ENCODE data around the gene HTR3E.
"Not testable (repeated sequence)": the region's sequence is repeated elsewhere in the genome, so short reads cannot be mapped to it uniquely, and the experiment has no call there.

The HTR3E gene

DNA sequence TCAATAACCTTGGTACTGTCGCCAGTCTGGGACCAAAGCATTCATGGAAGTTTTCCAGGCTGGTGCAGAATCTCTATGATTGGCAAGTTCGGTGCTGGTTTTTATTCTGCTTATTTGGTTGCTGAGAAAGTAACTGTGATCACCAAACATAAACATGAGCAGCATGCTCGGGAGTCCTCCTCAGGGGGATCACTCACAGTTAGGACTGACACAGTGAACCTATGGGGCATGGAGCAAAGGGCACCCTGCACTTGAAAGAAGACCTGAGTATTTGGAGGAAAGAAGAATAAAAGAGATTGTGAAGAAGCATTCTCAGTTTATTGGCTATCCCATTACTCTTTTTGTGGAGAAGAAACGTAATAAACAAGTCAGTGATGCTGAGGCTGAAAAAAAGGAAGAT is 19.2 kb downstream of the HTR3E start:
- no peak for DNase-seq

DNA sequence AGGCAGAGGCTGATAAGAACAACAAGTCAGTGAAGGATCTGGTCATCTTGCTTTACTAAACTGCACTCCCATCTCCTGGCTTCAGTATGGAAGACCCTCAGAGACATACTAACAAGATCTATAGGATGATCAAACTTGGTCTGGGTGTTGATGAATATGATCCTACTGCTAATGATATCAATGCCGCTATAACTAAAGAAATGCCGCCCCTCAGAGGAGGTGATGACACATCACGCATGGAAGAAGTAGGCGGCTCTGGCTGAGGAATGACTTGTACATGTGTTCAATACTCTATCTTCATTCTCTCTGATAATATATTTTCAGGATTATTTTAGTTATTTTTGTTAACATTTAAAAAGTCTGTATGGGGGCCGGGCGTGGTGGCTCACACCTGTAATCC is 20.8 kb downstream of the HTR3E start:
- DNase-seq = no peak

- not testable (repeated sequence) for DNase-seq
These were observed 24.2 kb downstream of the HTR3E start for GRCh38 chr3:184121031-184121430.

DNA sequence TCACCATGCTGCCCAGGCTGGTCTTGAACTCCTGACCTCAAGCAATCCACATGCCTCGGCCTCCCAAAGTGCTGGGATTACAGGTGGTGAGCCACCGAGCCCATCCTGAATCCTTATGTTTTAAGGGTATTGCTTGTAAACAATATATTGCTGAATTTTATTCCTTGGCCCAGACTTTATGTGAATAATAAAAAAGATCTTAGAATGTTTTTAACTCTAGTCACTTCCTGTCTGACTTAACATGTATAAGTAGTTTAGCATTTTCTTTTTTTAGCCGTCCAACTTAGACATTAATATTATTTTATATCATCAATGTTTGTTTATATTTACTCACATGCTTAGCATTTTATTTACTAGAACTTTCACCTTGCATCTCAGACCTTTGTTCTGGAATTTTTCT is 29.1 kb downstream of the HTR3E start:
- no peak for DNase-seq

DNA sequence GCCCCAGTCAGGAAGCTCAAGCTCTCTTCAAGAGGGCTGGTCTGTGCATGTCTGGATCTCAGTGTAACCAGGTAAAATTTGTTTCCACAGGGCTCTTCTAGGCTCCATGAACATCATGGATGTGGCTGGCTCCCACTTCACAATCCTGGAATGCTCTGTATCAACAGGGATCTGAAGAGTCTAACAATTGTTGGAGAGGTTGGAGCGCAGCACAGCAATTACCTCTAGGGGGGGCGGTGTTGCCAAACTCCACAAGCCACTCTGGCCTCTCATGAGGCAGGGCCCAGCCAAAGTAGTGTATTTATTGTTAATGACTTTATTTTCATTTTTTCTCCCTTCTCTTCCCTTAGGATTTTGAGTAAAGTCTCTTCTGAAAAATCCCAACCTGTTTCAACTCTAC is 32.1 kb downstream of the HTR3E start:
- DNase-seq = no peak

- no peak for DNase-seq
These were observed 36.1 kb downstream of the HTR3E start for GRCh38 chr3:184132945-184133344.

DNA sequence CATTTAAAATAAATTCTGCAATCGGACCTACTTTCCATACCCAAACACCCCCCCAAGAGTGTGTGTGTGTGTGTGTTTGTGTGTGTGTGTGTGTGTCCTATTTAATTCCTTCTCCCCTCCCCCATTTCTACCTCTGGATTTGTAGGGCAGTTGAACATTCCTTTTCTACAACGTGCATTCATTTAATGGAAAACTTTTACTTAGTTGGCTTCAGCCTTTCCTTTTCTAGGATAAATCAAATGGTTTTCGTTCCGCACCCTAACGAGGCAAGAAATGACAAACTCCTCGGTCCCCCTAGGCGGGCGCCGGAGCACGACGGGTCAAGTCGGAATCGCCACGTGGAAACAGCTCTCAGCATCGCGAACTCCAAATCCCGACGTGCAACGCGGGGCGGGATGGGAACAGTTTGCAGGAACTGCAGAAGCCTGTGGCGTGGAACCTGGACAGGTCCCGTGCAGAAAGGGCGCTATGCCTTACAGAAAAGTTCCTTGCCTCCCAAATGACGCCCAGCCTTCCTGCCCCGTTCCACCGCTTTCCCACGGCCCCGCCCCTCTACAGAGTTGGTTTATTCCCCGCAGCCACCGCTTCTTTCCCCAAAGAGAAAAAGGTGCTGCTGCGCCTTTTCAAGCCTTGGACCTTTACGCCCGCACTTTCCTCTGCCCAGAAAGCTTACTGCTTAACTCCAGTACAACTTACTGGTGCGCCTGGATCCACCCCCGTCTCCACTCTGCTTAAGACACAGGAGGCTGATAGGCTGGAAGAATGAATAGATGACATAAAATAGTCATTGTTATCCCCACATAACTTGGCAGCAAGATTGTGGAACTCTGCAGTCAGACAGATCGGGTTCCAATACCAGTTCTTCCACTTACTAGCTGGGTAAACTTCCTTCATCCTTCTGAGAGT is 37.2 kb downstream of the HTR3E start:
- DNase-seq = peak; percentile 21

DNA sequence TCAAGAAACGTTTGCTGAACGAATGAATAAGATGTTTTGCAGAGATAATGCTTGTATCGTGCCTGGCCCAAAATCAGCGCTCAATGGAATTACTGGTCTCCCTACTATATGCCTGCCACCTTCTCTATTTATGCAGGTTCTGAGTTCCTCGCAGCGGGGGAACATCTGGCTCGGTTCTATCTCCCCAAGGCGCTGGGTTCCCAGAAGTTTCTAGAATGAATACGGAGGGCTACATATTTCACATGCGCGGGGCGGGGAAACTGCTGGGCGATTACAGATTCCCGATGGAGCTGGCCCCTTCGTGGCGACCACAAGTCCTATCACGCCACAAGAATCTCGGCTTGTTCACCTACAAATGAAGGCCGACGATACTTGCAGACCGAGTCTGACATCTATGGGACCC is 37.9 kb downstream of the HTR3E start:
- no peak for DNase-seq

GRCh38 chr3:184135149-184135910 is 38.5 kb downstream of the HTR3E start, which contains the start of gene EIF2B5:
TSS of gene EIF2B5 (plus strand) at chr3:184135358. CDS start at chr3:184135386, 28 bp downstream.
- peak; percentile 83 for DNase-seq

GRCh38 chr3:184135911-184136260 is 39.0 kb downstream of the HTR3E start:
- no peak for DNase-seq

DNA sequence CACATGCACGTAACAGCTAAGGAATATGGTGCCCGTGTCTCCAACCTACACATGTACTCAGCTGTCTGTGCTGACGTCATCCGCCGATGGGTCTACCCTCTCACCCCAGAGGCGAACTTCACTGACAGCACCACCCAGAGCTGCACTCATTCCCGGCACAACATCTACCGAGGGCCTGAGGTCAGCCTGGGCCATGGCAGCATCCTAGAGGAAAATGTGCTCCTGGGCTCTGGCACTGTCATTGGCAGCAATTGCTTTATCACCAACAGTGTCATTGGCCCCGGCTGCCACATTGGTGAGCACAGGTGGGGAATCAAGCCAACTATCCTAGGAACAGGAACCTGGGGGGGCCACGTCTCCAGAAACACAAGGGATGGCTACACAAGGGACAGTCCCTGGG is 43.6 kb downstream of the HTR3E start:
- DNase-seq = no peak

DNA sequence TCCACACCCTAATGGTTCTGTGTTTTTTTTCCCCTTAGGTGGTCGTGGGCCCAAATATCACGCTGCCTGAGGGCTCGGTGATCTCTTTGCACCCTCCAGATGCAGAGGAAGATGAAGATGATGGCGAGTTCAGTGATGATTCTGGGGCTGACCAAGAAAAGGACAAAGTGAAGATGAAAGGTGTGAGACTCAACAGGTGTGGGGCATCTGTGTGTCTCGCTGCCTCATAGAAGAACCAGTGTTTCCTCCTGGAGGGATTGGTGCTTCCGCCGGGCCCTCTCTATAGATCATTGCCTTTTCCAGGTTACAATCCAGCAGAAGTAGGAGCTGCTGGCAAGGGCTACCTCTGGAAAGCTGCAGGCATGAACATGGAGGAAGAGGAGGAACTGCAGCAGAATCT is 45.3 kb downstream of the HTR3E start:
- no peak for DNase-seq

- no peak for DNase-seq
These were observed 46.5 kb downstream of the HTR3E start for GRCh38 chr3:184143327-184143726.

DNA sequence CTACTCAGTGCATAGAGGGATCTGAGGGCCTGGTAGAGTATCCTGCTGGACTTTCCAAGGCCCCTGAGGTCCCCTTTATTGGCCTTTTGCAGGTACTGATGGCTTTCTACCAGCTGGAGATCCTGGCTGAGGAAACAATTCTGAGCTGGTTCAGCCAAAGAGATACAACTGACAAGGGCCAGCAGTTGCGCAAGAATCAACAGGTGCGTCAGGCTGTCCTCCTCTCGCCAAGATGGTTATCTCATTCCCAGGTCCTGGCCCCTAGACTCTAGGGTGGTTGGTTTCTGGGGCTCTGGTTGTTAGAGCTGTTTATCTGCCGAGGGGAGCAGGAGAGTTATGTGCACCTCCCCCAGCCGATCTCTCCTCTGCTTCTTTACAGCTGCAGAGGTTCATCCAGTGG is 47.6 kb downstream of the HTR3E start:
- DNase-seq = no peak

DNA sequence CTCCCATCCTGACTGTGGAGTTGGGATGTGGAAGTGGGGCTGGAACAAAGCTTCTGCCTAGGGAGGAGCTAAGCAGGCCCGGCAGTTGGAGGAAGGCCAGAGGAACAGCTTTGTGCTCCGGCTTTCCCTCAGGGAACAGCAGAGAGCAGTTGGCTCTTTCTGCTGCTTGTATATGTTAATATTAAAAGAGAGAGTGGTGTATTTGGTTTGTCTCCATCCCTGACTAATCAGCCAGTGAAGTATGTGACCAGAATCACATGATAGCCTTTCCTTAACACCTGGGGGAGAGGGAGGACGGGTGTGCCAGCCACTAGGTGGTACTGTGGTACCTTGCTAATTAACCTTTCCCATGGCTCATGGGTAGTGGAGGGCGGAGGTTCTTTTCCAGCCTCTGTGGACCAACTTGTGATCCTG is 48.3 kb downstream of the HTR3E start:
- DNase-seq = peak; percentile 18

- DNase-seq = no peak
These were observed 48.9 kb downstream of the HTR3E start for GRCh38 chr3:184145751-184146270.

- DNase-seq = no peak
These were observed 51.2 kb downstream of the HTR3E start for GRCh38 chr3:184148076-184148475.

- DNase-seq = no peak
These were observed 52.3 kb downstream of the HTR3E start for GRCh38 chr3:184149123-184149522.

- not testable (repeated sequence) for DNase-seq
These were observed 52.9 kb downstream of the HTR3E start for GRCh38 chr3:184149770-184150169.

- peak; percentile 49 for DNase-seq
These were observed 58.2 kb downstream of the HTR3E start, which contains the start of gene DVL3 for GRCh38 chr3:184154885-184155643. TSS of gene DVL3 (plus strand) at chr3:184155377. CDS start at chr3:184155636, 259 bp downstream.

- DNase-seq = no peak
These were observed 59.0 kb downstream of the HTR3E start for GRCh38 chr3:184155644-184156521.

DNA sequence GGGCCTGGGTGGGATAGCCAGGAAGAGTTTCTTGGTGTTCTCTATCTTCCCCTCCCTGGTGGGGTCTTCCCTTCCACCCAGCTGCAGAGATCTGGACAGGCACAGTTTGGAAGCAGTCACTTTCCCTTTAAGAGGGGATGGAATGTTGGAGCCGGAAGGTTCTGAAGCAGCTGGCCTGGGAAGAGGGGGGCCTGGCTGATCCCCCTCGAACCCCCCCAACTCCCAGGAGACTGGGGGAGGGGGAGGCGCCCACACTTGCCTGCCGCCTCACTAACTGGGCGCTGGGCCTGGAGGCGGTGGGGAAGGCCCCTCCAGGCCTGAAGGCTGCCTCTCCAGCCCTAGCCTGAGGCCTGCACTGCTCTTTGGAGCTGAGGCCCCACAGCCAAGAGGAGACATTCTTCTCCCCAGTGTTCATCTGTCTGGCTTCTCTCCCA is 59.7 kb downstream of the HTR3E start:
- peak; percentile 23 for DNase-seq
